GM20000 (cell line): ENCODE results near the gene NUTM2A.
"Not testable (repeated sequence)": the region's sequence is repeated elsewhere in the genome, so short reads cannot be mapped to it uniquely, and the experiment has no call there.

Source experiments
- DNase-seq: peaks from one replicate; pipeline ENCODE4 v3.0.0; 2012; ENCODE audit warnings: low spot score

The NUTM2A gene

GRCh38 chr10:87247335-87247734, 22.1 kb downstream of the NUTM2A start:
- not testable (repeated sequence) for DNase-seq

GRCh38 chr10:87248818-87249353, 23.6 kb downstream of the NUTM2A start:
- DNase-seq, result not testable (repeated sequence)

GRCh38 chr10:87280749-87281392, 55.6 kb downstream of the NUTM2A start:
- not testable (repeated sequence) for DNase-seq
